Suprapubic skin (tissue), 4 donors: Measurements from ENCODE around the gene FXYD3. TPM values are rescaled to one million over a fixed set of nuclear protein-coding genes. Genes with fewer than 3 reads are reported as not detected.
A peak's percentile ranks its signal among the peaks of the same experiment; 100 is the strongest.
"Not testable (repeated sequence)": the region's sequence is repeated elsewhere in the genome, so short reads cannot be mapped to it uniquely, and the experiment has no call there.

Experiments
- DNase-seq, 2 donors: peaks; one replicate each; pipeline ENCODE4 v3.0.0-alpha.2; 2019; ENCODE audit warnings: low spot score in 2 of 2
- H3K27ac ChIP-seq: fragments of 200-600 bp; sonication (generic); one replicate; pipeline ENCODE4 v1.5.1; 2019
- H3K27me3 ChIP-seq: fragments of 200-600 bp; sonication (generic); one replicate; pipeline ENCODE4 v1.5.1; 2019
- H3K36me3 ChIP-seq: fragments of 200-600 bp; sonication (generic); one replicate; pipeline ENCODE4 v1.5.1; 2019
- H3K4me1 ChIP-seq: fragments of 200-600 bp; sonication (generic); one replicate; pipeline ENCODE4 v1.5.1; 2019
- H3K4me3 ChIP-seq: fragments of 200-600 bp; sonication (generic); one replicate; pipeline ENCODE4 v1.5.1; 2019; ENCODE audit warnings: mild to moderate bottlenecking
- H3K9me3 ChIP-seq: fragments of 200-600 bp; sonication (generic); one replicate; pipeline ENCODE4 v1.5.1; 2019
- CTCF ChIP-seq, 2 donors: fragments of 200-600 bp in 1 of 2; fragments of 450-650 bp in 1 of 2; sonication (generic) in 1 of 2; IDR thresholded peaks; one replicate each; pipeline ENCODE4 v1.5.1; 2016 to 2019; ENCODE audit warnings: antibody characterized with exemption in 2 of 2, mild to moderate bottlenecking in 1 of 2, moderate library complexity in 1 of 2
- EP300 ChIP-seq: sonication (generic); formaldehyde crosslinking; IDR thresholded peaks from one replicate; pipeline ENCODE4 v1.6.1; 2017; ENCODE audit warnings: antibody characterized with exemption
- POLR2A ChIP-seq, 2 donors: fragments of 450-650 bp; IDR thresholded peaks; one replicate each; pipeline ENCODE4 v1.6.1; 2017; ENCODE audit warnings: antibody characterized with exemption in 2 of 2, mild to moderate bottlenecking in 2 of 2, moderate library complexity in 2 of 2
- POLR2AphosphoS5 ChIP-seq, 3 donors: sonication (generic); formaldehyde crosslinking; IDR thresholded peaks; one replicate each; pipeline ENCODE4 v1.6.1; 2017; ENCODE audit warnings: antibody characterized with exemption in 3 of 3
- WGBS: methylation state at CpG from one replicate; pipeline ENCODE4 v1.1.5; 2018; 5-methylcytosine and 5-hydroxymethylcytosine counted together
- total RNA-seq, 4 donors: library from RNA; depleted of rRNA; stranded (reverse); fragments of >200 nt; gene quantifications; one replicate each; pipeline ENCODE4 v1.1.0, GENCODE V29; 2016

The FXYD3 gene
- total RNA-seq, 4 donors from 2014 or later: 383 to 765 (median 575) TPM

- TF ChIP-seq POLR2A (IDR thresholded peaks at IDR 0.05) (no peak), EP300 (no peak), CTCF (IDR thresholded peaks at IDR 0.05) (no peak), POLR2AphosphoS5 (IDR thresholded peaks at IDR 0.05) (no peak)
- H3K27me3 ChIP-seq: no peaks in the 10 kb centered on the region
- peaks cover 47% of the 10 kb centered on the region for H3K4me1 ChIP-seq
- H3K9me3 ChIP-seq: no peaks in the 10 kb centered on the region
- no peak overlapping the region for H3K4me3 ChIP-seq
- 53% methylated on average over 24 of the region's 29 CpGs for WGBS
- H3K27ac ChIP-seq: peak overlapping the region; percentile 39
- no peak for DNase-seq
- H3K36me3 ChIP-seq: no peaks in the 10 kb centered on the region
These were observed 17.1 kb upstream of the FXYD3 start for GRCh38 chr19:35098413-35099049.

- Histone ChIP-seq H3K27ac (peak overlapping the region; percentile 39), H3K36me3 (no peaks in the 10 kb centered on the region), H3K4me1 (peaks cover 40% of the 10 kb centered on the region), H3K9me3 (no peaks in the 10 kb centered on the region), H3K27me3 (no peaks in the 10 kb centered on the region), H3K4me3 (no peak overlapping the region)
- WGBS: 66% methylated on average over 9 of the region's 21 CpGs
- no peak for DNase-seq
- no peak for TF ChIP-seq POLR2AphosphoS5 (IDR thresholded peaks at IDR 0.05)
- TF ChIP-seq EP300: no peak
- no peak for TF ChIP-seq CTCF (IDR thresholded peaks at IDR 0.05)
- TF ChIP-seq POLR2A (IDR thresholded peaks at IDR 0.05): no peak
These were observed 16.3 kb upstream of the FXYD3 start for GRCh38 chr19:35099155-35099896.

- Histone ChIP-seq H3K36me3 (no peaks in the 10 kb centered on the region), H3K4me3 (no peak overlapping the region), H3K27ac (no peak overlapping the region), H3K4me1 (peaks cover 35% of the 10 kb centered on the region), H3K27me3 (no peaks in the 10 kb centered on the region), H3K9me3 (no peaks in the 10 kb centered on the region)
- 91% methylated on average over 11 of the region's 13 CpGs for WGBS
- TF ChIP-seq CTCF (IDR thresholded peaks at IDR 0.05) (no peak), EP300 (no peak), POLR2A (IDR thresholded peaks at IDR 0.05) (no peak), POLR2AphosphoS5 (IDR thresholded peaks at IDR 0.05) (no peak)
- no peak for DNase-seq
These were observed 15.7 kb upstream of the FXYD3 start for GRCh38 chr19:35099897-35100275.

- no peaks in the 10 kb centered on the region for H3K36me3 ChIP-seq
- H3K27me3 ChIP-seq: no peaks in the 10 kb centered on the region
- no peak overlapping the region for H3K27ac ChIP-seq
- H3K4me1 ChIP-seq: peaks cover 27% of the 10 kb centered on the region
- no peak for TF ChIP-seq EP300
- TF ChIP-seq POLR2A (IDR thresholded peaks at IDR 0.05): no peak
- no peak for TF ChIP-seq POLR2AphosphoS5 (IDR thresholded peaks at IDR 0.05)
- no peak for TF ChIP-seq CTCF (IDR thresholded peaks at IDR 0.05)
- 81% methylated on average over 13 of the region's 16 CpGs for WGBS
- no peak overlapping the region for H3K4me3 ChIP-seq
- DNase-seq: no peak
- H3K9me3 ChIP-seq: no peaks in the 10 kb centered on the region
These were observed 14.8 kb upstream of the FXYD3 start for GRCh38 chr19:35100588-35101533.

- H3K36me3 ChIP-seq, H3K9me3 ChIP-seq, DNase-seq, H3K4me3 ChIP-seq, H3K27ac ChIP-seq, H3K27me3 ChIP-seq: not testable (repeated sequence)
- H3K4me1 ChIP-seq: peaks cover 19% of the 10 kb centered on the region
- WGBS: 95% methylated on average over 10 of the region's 10 CpGs
These were observed 13.7 kb upstream of the FXYD3 start for GRCh38 chr19:35101949-35102348.

- 77% methylated on average over 10 of the region's 10 CpGs for WGBS
- not testable (repeated sequence) for H3K27me3 ChIP-seq, H3K9me3 ChIP-seq, H3K27ac ChIP-seq, H3K4me3 ChIP-seq, H3K36me3 ChIP-seq, DNase-seq
- H3K4me1 ChIP-seq: peaks cover 22% of the 10 kb centered on the region
These were observed 12.0 kb upstream of the FXYD3 start for GRCh38 chr19:35103614-35104013.
